Left kidney (tissue), 2 donors: Measurements from ENCODE around the gene DHX8. TPM values are rescaled to one million over a fixed set of nuclear protein-coding genes. Genes with fewer than 3 reads are reported as not detected.
"Not testable (repeated sequence)": the region's sequence is repeated elsewhere in the genome, so short reads cannot be mapped to it uniquely, and the experiment has no call there.

Source experiments
- DNase-seq: peaks from one replicate; pipeline ENCODE4 v3.0.0-alpha.2; 2013
- polyA plus RNA-seq: library from polyadenylated mRNA; unstranded; fragments of 120-200 nt; gene quantifications from one replicate; pipeline ENCODE4 v1.2.1, GENCODE V29; 2013; ENCODE audit not compliant: insufficient read length

DHX8 gene
- polyA plus RNA-seq, 1 donor: 45.2 TPM

DNA sequence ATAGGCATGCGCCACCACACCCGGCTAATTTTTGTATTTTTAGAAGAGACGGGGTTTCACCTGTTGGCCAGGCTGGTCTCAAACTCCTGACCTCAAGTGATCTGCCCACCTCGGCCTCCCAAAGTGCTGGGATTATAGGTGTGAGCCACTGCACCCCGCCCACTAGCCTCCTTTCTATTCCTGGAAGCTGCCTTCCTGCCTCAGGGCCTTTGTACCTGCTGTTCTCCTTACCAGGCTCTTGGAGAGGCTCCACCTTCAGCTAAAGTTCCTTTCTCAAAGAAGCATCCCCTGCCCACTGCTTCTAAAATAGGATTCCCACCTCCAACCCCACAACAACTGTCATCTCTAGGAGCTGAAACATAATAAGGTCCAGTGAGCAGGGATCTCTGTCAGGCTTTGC lies 23.9 kb upstream of the DHX8 start:
- not testable (repeated sequence) for DNase-seq

DNA sequence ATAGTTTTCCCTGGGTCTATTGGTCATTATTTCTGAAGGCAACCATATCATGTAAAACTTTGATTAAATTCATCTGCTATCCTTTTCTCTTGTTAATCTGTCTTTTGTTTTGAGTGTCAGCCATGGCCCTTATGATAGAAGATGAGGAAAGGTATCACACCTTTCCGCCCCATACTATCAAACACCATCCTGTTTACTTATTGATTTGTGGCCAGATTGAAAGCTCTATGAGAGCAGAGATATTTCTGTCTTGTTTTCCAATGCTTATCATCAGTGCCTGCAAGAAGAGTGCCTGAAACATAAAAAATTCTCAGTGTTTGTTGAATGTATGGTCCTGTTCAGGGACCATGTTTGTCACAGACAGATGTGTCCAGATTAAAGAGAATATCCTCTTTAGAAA lies 22.6 kb upstream of the DHX8 start:
- no peak for DNase-seq

DNA sequence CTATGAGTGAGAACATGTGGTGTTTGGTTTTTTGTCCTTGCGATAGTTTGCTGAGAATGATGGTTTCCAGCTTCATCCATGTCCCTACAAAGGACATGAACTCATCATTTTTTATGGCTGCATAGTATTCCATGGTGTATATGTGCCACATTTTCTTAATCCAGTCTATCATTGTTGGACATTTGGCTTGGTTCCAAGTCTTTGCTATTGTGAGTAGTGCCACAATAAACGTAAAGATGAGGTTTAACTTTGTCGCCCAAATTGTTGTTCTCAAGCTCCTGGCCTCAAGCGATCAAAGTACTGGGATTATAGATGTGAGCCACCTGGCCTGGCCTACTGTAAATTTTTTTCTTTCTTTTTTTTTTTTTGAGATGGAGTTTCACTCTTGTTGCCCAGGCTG lies 21.2 kb upstream of the DHX8 start:
- not testable (repeated sequence) for DNase-seq

DNA sequence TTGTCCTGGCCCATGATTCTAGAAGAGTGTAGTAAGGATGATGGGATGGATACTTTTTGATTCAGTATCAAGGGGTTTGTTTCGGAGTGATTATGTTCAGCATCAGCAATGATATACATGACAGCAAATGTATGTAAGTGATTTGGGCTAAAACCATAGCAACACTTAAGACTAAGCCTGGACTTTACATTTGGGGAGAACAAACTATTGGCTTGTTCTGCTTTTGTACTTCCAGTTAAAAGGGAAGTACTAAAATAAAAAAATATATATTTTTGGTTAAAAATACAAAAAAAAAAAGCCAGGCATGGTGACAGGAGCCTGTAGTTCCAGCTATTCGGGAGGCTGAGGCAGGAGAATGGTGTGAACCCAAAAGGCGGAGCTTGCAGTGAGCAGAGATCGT lies 20.5 kb upstream of the DHX8 start:
- no peak for DNase-seq

DNA sequence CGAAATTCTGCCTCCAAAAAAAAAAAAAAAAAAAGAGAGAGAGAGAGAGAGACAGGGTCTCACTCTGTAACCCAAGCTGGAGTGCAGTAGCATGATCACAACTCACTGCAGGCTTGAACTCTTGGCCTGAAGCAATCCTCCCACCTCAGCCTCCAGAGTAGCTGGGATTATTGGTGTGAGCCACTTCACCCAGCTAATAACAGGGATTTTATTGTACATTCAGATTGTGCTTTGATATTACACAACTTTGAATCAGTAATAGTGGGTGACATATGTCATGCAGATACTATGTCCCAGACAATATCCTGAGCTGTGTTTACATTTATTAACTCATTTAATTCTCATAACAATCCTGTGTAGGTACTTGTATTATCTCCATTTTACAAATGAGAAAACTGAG lies 19.7 kb upstream of the DHX8 start:
- DNase-seq: no peak

DNA sequence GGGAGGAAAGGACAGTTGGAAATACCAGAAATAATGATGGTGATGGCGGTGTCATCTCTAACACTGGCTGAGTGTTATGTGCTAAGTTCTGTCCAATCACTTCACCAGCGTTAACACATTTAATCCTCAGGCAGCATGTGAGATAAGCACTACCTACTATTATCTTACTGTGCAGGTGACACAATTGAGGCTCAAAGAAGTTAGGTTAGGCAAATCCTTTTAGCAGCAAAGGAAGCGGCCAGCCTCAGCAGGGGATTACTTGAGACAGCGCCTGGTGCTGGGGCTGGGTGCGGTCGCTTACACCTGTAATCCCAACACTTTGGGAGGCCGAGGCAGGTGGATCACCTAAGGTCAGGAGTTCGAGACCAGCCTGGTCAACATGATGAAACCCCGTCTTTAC lies 18.7 kb upstream of the DHX8 start:
- no peak for DNase-seq

DNA sequence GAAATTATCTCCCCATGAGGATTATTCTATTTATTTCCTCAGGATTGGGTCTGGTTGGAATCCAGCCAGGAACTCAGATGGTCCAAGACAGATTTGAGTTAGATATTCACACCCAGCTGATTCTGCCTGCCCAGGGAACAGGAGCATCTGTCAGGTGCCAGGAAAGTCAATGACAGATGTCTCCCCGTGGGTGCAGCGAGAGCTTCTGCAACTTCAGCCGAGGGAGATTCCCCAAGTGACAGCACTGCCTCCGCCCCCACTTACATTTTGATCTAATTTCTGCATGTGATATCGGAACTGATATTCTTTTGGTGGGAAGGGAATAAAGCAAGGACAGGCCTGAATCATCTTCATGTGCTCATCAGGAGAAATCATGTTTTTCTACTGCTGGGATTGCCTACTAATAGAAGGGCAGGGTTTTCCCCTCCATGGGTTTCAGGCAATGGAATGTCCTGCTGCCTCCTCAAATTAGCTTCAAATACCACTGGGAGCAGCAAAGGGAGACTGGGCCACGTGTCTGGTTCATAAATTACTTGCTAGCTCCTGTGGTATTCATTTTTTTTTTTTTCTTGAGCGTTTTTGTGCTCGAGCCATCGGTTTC lies 15.7 kb upstream of the DHX8 start:
- DNase-seq: peak; percentile 59

DNA sequence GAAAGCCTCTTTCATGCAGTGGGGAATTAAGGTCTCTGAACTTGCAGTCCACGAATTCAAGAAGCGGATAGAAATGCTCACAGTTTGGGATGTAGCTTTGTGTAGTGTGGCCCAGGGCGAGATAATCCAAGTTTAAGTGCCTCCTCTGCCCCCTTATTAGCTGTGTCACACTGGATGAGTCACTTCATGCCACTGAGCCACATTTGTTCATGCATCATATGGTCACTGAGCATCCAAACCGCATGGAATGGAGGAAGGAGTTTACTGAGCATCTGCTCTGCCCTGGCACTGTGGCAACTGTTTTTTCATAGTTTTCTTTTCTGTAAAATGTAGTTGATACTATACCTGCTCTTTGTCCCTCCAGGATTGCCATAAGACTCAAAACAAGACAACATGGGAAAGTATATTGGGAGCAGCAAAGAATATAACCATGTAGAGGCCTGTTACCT lies 15.1 kb upstream of the DHX8 start:
- no peak for DNase-seq

DNA sequence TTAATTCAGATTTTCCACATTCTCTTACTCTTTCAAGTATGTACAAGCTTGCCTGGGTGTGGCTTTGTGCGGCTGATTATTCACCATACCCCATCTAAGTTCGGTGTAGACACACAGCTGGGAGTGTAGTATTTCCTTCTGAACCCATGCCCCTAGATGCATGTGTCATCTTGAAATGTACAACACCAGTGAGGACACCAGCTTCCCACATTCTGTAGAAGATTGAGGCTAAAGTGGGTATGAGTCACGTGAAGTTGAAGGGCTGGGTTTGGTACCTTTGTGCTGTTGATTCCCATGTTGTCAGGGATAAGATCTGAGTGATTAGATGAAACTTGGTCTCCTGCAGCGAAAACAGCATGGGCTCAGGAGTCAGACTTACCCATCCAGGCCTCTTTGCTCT lies 14.6 kb upstream of the DHX8 start:
- DNase-seq: no peak

DNA sequence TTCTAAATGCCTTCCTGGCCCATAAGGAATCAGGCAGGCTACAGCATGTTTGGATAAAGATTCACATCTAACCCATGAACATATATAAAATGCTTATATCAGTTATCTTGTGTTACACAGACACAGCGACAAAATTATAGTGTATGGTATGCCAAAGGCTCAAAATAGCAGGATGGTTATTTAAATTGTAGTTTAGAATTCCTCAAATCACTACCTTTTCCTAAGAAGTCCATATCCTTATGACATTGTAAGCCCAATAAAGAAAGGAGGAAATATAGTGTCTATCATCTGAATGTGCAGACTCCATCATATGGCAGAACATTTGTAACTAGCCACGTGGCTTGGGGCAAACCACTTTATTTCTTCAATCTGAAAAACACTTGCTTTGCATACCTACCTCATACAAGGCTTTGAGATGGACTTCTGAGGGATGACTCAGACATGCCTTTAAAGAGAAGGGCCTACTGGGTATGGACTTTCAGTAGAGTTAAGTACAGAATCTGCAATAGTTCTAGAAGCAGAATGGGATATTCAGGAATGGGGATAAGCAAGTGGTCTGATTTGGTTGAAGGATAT lies 12.1 kb upstream of the DHX8 start:
- no peak for DNase-seq

DNA sequence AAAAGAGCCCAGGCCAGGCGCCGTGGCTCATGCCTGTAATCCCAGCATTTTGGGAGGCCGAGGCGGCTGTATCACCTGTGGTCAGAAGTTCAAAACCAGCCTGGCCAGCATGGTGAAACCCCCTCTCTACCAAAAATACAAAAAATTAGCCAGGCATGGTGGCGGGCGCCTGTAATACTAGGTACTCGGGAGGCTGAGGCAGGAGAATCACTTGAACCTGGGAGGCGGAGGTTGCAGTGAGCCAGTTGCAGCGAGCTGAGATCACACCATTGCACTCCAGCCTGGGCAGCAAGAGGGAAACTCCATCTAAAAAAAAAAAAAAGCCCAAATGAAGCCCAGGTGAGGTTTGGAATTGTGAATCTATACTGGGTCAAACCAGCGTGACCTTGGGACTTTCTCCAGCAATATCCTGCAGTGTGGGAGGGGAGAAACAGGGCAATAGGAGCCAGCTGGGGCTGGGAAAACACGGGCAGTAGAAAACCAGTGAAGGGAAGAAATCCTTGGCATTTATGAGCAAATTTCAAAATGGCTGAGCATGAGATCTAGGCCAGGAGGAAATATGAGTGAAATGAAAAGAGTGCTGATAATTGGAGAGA lies 8.2 kb upstream of the DHX8 start:
- DNase-seq: no peak

DNA sequence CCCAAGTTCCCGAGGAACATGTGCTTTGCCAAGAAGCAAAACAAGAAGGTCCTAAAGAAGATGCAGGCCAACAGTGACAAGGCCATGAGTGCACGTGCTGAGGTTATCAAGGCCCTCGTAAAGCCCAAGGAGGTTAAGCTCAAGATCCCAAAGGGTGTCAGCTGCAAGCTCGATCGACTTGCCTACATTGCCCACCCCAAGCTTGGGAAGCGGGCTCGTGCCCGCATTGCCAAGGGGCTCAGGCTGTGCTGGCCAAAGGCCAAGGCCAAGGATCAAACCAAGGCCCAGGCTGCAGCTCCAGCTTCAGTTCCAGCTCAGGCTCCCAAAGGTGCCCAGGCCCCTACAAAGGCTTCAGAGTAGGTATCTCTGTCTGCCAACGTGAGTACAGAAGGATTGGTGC lies 7.5 kb upstream of the DHX8 start:
- DNase-seq: not testable (repeated sequence)

DNA sequence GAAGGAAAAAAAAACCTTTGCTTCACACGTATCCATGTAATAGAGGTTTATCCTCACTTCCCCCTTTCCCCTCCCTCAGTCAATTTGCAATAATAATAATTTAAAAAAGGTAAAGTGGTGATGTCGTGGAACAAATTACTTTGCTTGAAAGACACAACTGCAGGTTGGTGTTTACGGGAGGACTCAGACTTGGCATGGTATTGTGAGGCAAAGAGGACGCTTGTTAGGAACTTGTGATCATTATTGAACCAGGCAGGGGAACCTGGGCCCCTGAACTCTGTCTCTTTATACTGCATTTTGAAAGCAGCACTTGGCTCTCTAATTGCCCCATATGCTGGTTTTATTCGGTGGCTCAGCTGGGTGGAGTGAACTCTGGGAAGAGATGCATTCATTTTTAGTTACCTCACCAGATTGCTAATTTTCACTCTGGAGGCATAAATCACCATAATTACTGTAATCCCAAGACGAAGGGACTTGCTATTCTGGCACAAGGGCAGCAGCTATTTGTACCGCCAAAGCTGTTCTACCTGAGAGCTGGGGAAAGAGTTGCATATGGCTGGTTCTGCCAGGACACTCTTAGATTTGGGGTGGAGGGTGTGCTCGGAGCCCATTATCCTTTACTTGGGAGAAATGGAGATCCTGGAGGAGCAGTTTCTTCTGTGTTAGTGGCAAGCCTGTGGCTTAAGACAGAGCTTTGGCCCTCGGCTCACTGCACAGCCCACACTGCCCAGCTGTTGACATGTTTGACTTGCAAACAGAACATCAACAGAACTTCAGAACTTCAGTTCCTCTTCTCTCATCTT lies 5.7 kb upstream of the DHX8 start:
- DNase-seq: no peak

DNA sequence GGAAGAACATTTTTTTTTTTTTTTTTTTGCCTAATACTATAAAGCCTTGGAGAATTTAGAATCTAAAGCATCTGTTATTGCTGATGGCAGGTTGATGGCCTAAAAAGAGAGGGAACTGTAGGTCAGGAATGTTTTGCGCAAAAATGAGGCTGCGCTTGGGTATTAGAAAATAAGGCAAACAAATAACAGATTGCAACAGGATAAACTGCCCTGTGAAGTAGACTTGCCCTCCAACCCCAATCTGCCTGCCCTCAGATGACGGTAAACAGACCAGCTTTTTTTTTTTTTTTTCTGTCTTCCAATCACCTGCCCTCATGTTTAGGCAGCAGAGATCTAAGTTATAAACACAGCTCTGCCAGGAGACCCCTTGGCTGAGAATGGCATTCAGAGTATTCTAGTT lies 3.8 kb upstream of the DHX8 start:
- no peak for DNase-seq

DNA sequence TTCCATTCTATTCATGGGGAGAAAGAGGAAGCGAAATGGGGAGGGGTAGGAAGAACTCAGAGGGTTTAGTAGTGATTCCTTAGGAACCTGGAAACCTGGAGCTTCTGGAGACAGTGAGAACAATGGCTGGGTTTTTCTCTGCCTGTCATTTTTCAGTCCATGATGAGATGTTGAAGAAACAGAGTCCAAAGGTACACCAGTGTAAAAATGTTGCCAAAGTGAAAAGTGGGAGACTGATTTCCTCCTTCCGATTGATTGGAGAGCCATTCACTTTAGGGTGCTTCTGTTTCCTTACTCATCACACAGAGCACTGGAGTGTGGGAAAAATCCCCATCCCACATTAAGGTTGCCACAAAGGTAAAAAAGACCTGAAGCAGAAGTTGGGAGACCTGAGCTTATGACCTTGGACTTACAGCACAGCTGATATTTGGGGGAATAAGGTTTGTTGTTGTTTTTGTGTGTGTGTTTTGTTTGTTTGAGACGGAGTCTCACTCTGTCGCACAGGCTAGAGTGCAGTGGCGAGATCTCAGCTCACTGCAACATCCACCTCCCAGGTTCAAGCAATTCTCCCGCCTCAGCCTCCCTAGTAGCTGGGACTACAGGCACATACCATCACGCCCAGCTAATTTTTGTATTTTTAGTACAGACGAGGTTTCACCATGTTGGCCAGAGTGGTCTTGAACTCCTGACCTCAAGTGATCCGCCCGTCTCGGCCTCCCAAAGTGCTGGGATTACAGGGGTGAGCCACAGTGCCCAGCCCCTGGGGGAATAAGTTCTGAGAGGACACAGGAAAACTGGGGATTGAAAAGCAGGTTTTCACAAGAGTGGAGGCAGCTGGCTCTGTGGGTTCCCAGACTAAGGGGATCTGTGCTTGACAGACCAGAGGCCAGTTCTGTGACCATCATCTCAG lies 1.4 kb upstream of the DHX8 start:
- DNase-seq: no peak

DNA sequence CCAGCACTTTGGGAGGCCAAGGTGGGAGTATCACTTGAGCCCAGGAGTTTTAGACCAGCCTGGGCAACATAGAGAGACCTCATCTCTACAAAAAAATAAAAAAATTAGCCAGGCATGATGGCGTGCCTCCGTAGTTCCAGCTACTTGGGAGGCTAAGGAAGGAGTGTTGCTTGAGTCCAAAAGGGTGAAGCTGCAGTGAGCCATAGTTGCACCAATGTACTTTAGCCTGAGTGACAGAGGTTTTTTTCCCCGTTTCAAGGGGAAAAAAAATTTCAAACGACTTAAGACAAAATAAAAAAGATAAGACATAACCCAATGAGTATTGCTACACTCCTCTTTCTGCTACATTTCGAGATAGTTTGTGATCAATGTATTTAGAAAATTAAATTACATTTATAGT lies 6.8 kb downstream of the DHX8 start:
- no peak for DNase-seq

DNA sequence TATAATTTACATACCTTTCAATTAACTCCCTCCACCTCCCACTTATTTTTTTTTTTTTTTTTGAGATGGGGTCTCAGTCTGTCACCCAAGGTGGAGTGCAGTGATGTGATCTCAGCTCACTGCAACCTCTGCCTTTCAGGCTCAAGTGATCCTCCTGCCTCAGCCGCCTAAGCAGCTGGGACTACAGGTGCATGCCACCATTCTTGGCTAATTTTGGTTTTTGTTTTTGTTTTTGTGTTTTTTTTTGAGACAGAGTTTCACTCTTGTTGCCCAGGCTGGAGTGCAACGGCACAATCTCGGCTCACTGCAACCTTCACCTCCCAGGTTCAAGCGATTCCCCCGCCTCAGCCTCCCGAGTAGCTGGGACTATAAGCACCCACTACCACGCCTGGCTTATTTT lies 25.7 kb downstream of the DHX8 start:
- DNase-seq: not testable (repeated sequence)

DNA sequence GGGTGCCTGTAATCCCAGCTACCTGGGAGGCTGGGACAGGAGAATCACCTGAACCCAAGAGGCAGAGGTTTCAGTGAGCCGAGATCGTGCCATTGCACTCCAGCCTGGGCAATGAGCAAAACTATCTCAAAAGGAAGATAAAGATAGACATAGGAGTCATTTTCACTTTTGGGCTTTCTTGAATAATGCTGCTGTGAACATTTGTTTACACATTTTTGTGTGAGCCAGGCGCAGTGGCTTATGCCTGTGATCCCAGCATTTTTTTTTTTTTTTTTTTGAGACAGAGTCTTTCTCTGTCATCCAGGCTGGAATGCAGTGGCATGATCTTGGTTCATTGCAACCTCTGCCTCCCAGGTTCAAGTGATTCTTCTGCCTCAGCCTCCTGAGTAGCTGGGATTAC lies 27.4 kb downstream of the DHX8 start:
- DNase-seq: not testable (repeated sequence)

DNA sequence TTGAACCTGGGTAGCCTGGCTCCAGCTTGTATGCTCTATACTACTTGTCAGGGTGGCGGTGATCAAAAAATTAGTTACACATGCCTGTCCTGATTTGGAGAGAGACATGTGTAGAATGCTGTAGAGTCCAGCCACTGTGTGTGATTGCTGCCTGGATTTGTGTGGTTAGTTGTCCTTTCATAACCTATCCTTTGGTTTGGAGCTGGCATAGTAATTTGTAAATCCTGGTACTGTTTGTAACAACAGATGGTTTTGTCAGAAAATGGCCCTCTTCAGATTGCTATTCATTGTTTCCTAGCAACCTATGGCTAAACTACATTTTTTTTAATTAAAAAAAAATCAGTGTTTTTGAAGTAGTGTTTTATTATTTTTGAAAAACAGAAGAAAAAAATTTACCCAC lies 31.9 kb downstream of the DHX8 start:
- no peak for DNase-seq

DNA sequence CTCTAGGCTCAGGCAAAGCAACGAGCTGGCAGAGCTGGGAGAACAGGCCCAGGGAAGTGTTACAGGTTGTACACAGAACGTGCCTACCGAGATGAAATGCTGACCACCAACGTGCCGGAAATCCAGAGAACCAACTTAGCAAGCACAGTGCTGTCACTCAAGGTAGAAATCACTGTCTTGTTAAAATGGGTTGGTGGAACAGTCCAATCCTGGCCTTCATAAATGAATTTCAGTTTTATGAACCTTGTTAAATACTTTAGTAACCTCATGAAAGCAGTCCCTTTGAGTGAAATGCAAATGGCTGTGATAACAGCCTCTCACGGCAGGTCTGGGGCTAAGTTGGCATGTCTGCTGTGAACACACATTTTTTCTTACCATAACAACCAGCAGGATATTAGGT lies 33.4 kb downstream of the DHX8 start:
- DNase-seq: no peak

DNA sequence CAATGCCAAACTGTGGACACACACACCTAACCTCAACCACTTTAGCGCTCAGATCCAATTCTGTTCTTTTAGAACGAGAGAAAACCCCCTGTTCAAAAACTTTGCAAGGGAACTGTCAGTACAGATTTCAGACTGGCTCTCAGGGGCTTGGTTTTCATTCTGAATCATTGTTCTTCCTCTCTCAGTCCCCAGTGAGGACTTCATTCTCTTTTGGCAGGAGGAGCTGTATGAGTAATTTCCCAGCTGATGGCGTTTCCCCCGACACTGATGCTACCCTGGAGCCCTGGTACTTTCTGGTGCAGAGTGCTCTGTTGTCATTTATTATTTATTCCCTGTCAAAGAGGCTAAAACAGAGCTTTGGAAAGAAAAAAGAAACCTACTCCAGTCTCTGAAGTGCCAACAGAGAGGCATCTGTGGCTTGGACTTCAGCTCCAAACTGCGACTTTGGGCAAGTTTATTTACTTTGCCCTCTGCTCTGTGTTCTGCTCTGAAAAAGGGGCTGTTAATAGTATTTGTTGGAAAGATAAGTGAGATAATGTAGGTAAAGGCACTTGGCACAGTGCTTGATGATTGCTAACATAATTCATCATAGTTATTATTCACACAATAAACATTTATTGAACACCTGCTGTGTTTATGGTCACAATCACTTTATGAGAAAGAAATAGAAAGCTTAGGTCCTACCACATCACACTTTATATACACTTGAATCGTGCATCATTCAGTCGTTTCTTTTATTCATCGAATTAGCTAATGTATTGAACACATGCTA lies 34.0 kb downstream of the DHX8 start:
- no peak for DNase-seq
